ENCODE results near the gene CXCL17. TPM values are rescaled to one million over a fixed set of nuclear protein-coding genes. Genes with fewer than 3 reads are reported as not detected.

CXCL17 gene
- total RNA-seq, 1 experiment from 2014 or later: 1.1 TPM

GRCh38 chr19:42459926-42460325 lies 17.2 kb upstream of the CXCL17 start:
- DNase-seq: no peak
- H3K27me3 Mint-ChIP-seq (ENCODE audit: insufficient read depth, unreplicated experiment): no peaks in the 10 kb centered on the region
- intact Hi-C loops (cut with micrococcal nuclease; ENCODE audit: unreplicated experiment): no loop called here
- no peaks in the 10 kb centered on the region for H3K9me3 ChIP-seq
- no peaks in the 10 kb centered on the region for H3K27me3 ChIP-seq (replicated peaks; ENCODE audit: control insufficient read depth, insufficient read depth, low read length)
- H3K36me3 ChIP-seq (ENCODE audit: control insufficient read depth, insufficient read depth, low read length): no peaks in the 10 kb centered on the region
- no peaks in the 10 kb centered on the region for H3K9me3 Mint-ChIP-seq (ENCODE audit: unreplicated experiment)
- peaks cover 15% of the 10 kb centered on the region for H3K4me1 ChIP-seq
- no peak overlapping the region for H3K4me3 ChIP-seq (ENCODE audit: low read depth, low read length)
- ChIA-PET POLR2A (no interaction called here), CTCF (no interaction called here)
- no peak overlapping the region for H3K27ac Mint-ChIP-seq (ENCODE audit: unreplicated experiment)
- TF ChIP-seq, protein P1, sequence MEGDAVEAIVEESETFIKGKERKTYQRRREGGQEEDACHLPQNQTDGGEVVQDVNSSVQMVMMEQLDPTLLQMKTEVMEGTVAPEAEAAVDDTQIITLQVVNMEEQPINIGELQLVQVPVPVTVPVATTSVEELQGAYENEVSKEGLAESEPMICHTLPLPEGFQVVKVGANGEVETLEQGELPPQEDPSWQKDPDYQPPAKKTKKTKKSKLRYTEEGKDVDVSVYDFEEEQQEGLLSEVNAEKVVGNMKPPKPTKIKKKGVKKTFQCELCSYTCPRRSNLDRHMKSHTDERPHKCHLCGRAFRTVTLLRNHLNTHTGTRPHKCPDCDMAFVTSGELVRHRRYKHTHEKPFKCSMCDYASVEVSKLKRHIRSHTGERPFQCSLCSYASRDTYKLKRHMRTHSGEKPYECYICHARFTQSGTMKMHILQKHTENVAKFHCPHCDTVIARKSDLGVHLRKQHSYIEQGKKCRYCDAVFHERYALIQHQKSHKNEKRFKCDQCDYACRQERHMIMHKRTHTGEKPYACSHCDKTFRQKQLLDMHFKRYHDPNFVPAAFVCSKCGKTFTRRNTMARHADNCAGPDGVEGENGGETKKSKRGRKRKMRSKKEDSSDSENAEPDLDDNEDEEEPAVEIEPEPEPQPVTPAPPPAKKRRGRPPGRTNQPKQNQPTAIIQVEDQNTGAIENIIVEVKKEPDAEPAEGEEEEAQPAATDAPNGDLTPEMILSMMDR (IDR thresholded peaks at IDR 0.05; ENCODE audit: insufficient read depth in 1 of 2, low read depth in 1 of 2, low read length in 1 of 2, severe bottlenecking in 1 of 2, unreplicated experiment in 1 of 2): no peak
- H3K4me1 Mint-ChIP-seq (ENCODE audit: low read depth, unreplicated experiment): peaks cover 23% of the 10 kb centered on the region
- BruUV-seq (replicated peaks): no TSS peak
- H3K36me3 Mint-ChIP-seq (ENCODE audit: insufficient read depth, unreplicated experiment): no peaks in the 10 kb centered on the region
- H3K4me3 Mint-ChIP-seq (ENCODE audit: unreplicated experiment): no peak overlapping the region

GRCh38 chr19:42455621-42456081 lies 12.9 kb upstream of the CXCL17 start:
- Mint-ChIP-seq H3K4me3 (ENCODE audit: unreplicated experiment) (no peak overlapping the region), H3K4me1 (ENCODE audit: low read depth, unreplicated experiment) (peaks cover 26% of the 10 kb centered on the region), H3K27ac (ENCODE audit: unreplicated experiment) (peak overlapping the region; percentile 21), H3K36me3 (ENCODE audit: insufficient read depth, unreplicated experiment) (no peaks in the 10 kb centered on the region), H3K9me3 (ENCODE audit: unreplicated experiment) (no peaks in the 10 kb centered on the region), H3K27me3 (ENCODE audit: insufficient read depth, unreplicated experiment) (no peaks in the 10 kb centered on the region)
- intact Hi-C loops (cut with micrococcal nuclease; ENCODE audit: unreplicated experiment): loop anchor here (1.0 to 2.0 kb wide), 2 partner anchors 33 to 74 kb away; no protein-coding TSS in a partner anchor
- Histone ChIP-seq H3K4me1 (peaks cover 26% of the 10 kb centered on the region), H3K27me3 (replicated peaks; ENCODE audit: control insufficient read depth, insufficient read depth, low read length) (no peaks in the 10 kb centered on the region), H3K9me3 (no peaks in the 10 kb centered on the region), H3K36me3 (ENCODE audit: control insufficient read depth, insufficient read depth, low read length) (no peaks in the 10 kb centered on the region), H3K4me3 (ENCODE audit: low read depth, low read length) (no peak overlapping the region)
- ChIA-PET POLR2A (interaction anchor here (1.0 kb wide), 1 partner anchor 32 kb away, joined by 3 read pairs; no protein-coding TSS in a partner anchor), CTCF (interaction anchor here (0.9 to 2.1 kb wide), 5 partner anchors 10 to 74 kb away, joined by 3 to 8 read pairs (median 5); no protein-coding TSS in a partner anchor)
- DNase-seq: peak; percentile 68 to 89
- TF ChIP-seq, protein P1 (IDR thresholded peaks at IDR 0.05; ENCODE audit: insufficient read depth in 1 of 2, low read depth in 1 of 2, low read length in 1 of 2, severe bottlenecking in 1 of 2, unreplicated experiment in 1 of 2): no peak
- BruUV-seq (replicated peaks): no TSS peak

- Mint-ChIP-seq H3K4me1 (ENCODE audit: low read depth, unreplicated experiment) (peaks cover 23% of the 10 kb centered on the region), H3K9me3 (ENCODE audit: unreplicated experiment) (no peaks in the 10 kb centered on the region), H3K27ac (ENCODE audit: unreplicated experiment) (no peak overlapping the region), H3K36me3 (ENCODE audit: insufficient read depth, unreplicated experiment) (no peaks in the 10 kb centered on the region), H3K27me3 (ENCODE audit: insufficient read depth, unreplicated experiment) (no peaks in the 10 kb centered on the region), H3K4me3 (ENCODE audit: unreplicated experiment) (no peak overlapping the region)
- CTCF ChIA-PET: interaction anchor here (0.6 to 2.1 kb wide), 6 partner anchors 11 to 75 kb away, joined by 3 to 8 read pairs (median 4); no protein-coding TSS in a partner anchor
- POLR2A ChIA-PET: interaction anchor here (1.0 kb wide), 1 partner anchor 32 kb away, joined by 3 read pairs; no protein-coding TSS in a partner anchor
- Histone ChIP-seq H3K36me3 (ENCODE audit: control insufficient read depth, insufficient read depth, low read length) (no peaks in the 10 kb centered on the region), H3K9me3 (no peaks in the 10 kb centered on the region), H3K4me1 (peaks cover 31% of the 10 kb centered on the region), H3K27me3 (replicated peaks; ENCODE audit: control insufficient read depth, insufficient read depth, low read length) (no peaks in the 10 kb centered on the region), H3K4me3 (ENCODE audit: low read depth, low read length) (no peak overlapping the region)
- intact Hi-C loops (cut with micrococcal nuclease; ENCODE audit: unreplicated experiment): loop anchor here (1.0 to 2.0 kb wide), 2 partner anchors 34 to 74 kb away; no protein-coding TSS in a partner anchor
- DNase-seq: no peak
- TF ChIP-seq, protein P1 (IDR thresholded peaks at IDR 0.05; ENCODE audit: insufficient read depth in 1 of 2, low read depth in 1 of 2, low read length in 1 of 2, severe bottlenecking in 1 of 2, unreplicated experiment in 1 of 2): no peak
- no TSS peak for BruUV-seq (replicated peaks)
Observed at GRCh38 chr19:42455086-42455485, 12.3 kb upstream of the CXCL17 start.

Data from Caco-2 (cell line).